GM15510 (cell line): ENCODE measurements around the gene DIAPH3.

Experiments used
- POLR2A ChIP-seq: IDR thresholded peaks from 3 replicates; pipeline ENCODE4 v1.6.1; 2011; ENCODE audit warnings: borderline replicate concordance; ENCODE audit not compliant: insufficient read length; ENCODE audit errors: extremely low read depth

Gene DIAPH3

DNA sequence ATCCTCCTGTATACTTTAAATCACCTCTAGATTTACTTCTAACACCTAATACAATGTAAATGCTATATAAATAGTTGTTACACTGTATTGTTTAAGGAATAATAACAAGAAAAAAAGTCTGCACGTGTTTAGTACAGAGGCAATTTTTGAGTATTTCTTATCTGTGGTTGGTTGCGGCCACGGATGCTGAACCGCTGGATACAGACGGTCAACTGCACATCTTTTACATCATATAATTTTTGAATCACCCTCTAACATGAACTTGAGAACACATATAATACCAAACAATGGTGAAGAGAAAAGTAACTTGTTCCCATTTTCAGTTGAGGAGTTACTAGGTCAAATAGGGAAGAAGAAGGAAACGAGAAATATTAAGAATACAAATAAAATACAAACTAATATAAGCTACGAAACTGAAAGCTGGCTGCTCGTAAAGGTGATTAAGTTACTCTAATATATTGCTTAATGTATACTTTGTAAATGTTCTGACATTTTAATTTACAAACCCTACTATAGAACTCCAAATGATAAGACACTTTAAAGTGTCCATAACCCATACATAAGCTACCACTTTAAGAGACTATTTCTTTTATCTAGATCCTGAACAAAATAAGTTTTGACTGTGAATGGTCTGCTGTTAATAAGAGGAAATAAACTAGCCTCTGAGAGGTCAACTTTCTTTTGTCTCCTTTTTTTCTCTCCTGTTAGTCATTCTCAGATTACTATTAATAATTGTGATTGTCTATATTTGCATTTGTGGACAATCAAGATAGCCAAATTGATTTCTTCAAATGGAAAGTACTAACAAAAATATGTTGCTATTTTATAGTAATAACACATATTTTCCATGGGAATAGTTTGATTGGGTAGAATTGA is 457.4 kb downstream of the DIAPH3 start:
- no peak for TF ChIP-seq POLR2A

DNA sequence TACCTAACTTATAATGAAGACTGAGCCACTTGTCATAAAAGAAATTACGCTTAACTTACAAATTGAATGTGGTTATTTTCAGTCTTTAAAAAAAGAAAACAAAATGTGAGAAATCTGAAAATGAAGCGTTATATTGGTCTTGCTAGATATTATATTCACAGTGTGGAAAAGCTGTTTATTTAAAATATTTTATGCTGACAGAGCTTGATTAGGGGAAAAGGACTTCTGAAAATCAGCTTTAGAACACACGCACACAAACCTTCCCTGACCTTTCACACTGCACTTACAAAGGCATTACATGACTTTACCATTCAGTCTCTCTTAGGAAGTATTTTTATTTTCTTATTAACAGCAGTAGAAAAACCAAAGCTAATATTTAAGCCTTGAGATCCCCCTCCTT is 461.5 kb downstream of the DIAPH3 start:
- TF ChIP-seq POLR2A: no peak

DNA sequence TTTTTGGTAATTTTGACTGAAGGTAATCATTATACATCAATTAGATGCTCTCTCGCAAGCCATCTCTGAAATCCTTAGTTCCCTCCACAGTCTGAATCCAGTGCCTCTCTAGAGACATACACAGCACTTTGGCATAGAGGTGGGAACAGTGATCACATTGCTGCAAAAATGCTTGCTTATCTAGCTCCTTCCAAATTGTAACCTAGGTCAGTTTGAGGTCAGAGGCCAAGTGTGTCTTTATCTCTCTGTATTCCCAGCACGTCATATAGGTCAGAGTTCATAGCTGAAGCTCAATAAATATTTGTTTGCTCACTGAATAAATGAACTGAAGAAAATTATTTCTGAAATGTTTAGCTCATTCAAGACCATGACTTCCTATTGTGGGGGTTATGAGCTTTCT is 462.5 kb downstream of the DIAPH3 start:
- TF ChIP-seq POLR2A: no peak

DNA sequence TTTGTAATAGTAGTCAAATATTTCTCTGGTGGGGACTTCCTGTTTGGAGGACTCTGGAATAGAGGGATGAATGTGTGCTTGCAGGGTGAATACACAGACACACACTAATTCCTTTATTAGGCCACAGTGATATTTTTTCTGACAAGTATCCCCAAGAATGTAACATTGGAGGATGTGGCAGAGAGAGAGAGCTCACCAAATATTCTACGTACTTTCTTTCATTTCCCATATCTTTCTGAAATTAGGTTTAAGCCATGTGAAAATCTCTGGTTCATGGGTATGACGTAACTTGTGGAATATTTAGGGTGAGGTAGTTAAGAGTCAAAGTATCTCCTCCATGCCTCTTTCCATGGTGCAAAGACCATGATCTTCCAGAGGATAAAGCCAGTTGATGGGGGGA is 463.4 kb downstream of the DIAPH3 start:
- TF ChIP-seq POLR2A: no peak

DNA sequence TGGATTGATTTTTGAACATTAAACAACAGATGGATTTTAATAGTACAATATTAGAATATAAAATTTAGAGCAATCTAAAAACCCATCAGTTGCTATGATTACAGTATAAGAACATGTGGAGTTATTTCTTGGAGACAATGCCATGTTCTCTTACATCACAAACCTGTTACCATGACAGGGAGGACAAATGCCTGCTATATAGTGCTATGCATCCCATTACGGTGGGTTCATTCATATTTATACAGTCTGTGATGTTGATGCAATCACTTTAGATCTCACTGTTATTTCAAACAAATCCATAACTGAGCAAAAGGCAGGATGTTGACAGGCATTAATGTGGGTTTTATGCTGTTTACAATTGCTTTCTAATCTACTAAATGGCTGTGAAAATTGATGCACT is 467.5 kb downstream of the DIAPH3 start:
- no peak for TF ChIP-seq POLR2A

DNA sequence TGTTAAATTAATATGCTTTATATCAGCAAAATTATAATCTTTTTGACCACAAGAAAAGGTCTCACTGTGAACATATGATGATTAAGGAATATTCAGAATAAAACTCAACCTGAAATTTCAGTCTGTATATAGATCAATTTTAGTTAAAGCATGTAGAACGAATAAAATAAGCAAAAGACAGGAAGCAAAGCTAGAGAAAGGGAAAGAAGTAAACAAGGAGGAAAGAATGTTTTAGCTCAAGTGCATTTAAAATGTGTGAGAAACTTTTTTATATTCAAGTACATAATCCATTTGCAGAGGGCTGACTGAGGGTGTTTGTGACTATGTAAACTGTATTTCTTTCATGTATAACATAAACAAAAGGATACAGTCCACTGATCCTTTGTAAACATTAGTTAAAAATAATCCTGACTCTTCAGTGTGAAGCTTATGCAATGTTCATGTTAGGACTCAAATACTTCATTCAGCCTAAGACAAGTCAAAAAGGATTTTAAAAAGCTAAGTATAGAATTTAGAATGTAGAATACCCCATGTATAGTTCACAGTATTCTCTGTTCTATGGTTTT is 472.1 kb downstream of the DIAPH3 start:
- TF ChIP-seq POLR2A: no peak

DNA sequence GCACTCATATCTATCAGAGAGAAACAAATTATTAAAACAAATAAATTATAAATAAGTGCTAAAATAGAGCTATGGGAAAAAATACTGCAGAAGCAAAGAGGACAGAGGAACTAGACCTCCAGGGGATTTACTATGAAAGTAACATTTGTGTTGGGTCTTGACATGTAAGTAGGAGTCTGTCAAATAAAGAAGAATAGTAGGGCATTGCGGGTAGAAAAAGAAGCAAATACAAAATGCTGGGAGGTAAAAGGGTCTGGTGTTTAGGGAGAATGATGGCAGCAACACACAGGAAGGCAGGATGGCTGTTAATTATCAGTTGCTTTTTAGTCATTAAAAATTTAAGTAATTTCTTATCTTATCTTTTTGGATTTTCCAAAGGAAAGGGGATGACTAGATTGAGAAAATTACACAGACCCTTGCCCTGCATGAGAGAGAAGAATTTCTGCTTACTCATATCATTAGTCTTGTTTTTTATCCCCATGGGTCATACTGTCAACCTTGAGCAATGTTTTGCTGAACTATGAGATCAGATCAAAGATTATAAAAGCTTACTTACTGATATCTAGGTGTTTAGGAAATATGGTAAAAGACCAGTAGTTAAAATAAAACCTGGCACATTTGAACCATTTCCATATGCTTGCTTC is 472.7 kb downstream of the DIAPH3 start:
- no peak for TF ChIP-seq POLR2A

DNA sequence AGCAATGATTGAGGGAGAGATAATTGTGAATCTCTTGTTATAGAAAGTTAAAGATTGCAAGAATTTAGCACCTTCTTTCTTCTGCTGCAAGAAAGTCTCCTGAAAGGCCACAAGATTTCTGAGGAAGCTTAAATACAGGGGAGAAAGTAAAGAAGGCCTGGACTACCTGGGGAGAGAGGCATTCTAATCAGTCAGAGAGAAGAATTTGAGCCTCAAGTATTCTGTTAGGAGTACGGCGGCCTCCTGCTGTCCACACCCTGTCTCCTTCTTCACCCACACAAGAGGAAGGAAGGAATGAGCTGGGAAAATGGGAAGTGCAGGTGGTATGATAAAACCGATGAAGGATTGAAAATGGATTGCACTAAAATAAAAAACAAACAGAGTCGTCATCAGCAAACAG is 474.7 kb downstream of the DIAPH3 start:
- no peak for TF ChIP-seq POLR2A

DNA sequence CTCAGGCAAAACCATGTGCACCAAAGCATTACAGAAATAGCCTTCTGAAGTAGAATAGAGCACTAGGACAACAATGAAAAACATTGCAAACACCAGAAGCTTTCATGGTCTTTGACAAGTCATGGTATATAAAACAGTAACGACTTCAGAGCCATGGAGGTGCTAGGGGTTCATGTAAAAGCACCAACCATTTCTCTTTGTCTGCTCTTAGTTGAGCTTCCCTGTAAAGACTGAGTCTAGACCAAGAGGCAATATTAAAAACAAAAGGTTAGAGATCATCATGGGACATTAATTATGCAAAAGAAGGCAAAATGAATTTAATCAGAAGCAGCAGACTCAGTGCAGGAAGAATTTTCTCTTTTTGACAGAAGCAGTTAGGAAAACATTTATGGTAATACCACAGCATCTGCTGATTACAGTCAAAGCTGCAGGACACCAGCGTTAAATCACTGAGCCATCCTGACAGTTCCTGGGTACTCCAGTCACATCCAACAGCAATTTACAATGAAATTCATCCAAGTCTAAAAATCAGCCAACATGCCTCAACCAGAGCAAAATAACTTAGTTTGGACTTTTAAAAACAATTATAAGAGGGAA is 476.8 kb downstream of the DIAPH3 start:
- no peak for TF ChIP-seq POLR2A

DNA sequence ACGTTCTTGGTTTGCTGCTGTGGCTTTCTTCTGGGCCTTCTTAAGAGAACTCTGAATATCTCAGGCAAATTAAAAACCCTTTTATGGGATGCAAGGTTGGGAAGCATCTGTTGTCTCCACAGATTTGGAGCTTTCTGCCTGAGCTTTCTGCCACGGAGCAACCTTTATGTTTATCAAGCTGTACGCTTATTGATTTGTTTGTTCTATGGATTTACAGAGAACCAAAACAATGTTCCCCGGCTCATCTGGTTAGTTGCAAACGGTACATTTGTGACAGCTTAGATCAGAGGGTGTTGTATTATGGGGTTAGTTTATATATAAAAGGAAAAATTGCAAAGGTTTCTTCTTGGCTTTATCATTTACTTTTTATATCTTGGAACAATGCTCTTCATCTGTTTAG is 479.6 kb downstream of the DIAPH3 start:
- TF ChIP-seq POLR2A: no peak

DNA sequence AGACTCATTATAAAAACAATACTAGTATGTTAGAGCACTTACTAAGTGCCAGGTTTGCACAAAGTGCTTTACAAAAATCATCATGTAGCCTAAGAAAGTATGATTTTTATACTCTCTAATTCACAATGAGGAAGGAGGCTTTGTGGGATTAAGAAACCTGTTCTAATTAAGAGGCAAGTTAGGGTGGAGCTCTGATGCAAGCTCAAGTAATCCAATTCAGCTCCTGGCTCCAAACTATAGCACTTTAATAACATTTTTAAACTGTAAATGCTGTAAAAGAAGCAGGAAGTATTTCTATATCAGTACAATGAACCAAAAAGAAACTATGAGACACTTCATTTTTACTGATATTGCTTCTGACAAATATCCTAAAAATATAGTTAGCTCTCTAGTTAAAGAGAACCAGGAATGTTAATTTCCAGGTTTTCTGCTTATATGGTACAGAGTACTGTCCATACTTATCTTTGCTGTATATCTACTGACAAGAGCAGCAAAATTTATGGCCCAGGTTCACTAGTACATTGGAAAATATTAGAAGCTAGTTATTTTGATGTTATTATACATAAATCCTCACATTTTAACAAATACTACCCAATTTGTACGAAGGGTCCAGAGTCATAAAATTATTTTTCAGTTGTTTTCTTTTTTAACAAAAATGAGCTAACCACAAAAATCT is 482.0 kb downstream of the DIAPH3 start:
- TF ChIP-seq POLR2A: no peak

DNA sequence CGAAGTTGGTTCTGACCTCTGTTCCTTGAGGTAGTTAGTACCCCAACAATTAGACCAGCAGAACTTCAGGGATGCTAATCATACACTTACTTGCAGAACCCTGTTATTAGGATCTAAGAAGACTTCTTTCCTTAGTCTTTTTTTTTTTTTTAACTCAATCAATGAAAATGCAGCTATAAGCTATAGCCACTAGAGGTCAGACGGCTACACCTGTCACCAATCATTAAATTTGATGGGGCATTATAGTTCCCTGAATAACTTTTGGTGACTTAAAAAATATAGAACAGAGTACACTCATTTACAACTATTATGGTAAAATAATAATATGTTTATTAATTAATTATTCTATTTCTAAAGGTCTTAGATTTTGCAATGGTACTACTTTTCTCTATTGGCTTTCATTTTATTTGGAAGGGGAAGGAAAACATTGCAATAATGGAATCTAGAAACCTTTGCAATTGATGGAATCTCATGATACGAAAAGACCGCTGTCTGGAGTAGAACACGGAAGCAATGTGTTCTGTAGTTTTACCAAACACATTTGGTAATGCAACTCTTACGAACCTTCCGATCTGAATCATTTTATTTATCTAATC is 483.2 kb downstream of the DIAPH3 start:
- no peak for TF ChIP-seq POLR2A

DNA sequence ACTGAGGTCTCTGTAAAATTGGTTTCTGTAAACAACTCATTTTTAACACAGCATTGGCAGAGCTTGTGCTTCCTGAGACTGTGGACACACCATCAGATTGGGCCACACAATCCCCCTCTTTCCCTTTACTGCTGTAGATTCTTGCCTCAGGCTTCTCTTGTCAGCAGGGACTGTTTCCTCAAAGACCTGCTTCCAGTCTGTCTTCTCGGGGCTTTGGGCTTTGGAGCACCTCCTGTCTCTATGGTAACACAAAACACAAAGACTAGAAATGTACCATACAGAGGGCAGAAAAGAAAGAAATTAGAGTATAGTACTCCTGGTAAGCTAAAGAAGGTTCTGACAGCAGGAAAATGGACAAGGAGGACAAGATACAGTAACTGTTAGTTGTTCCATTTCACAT is 484.5 kb downstream of the DIAPH3 start:
- no peak for TF ChIP-seq POLR2A
